SK-N-SH treated with all-trans-retinoic acid at 6 μM for 48 hours (cell line): ENCODE measurements around the gene DCLK1.

Experiments used
- ATAC-seq: fragments of 200-7000 bp; cut with Tn5 transposase; 3 replicates; pipeline ENCODE4 v1.9.1; 2020; ENCODE audit warnings: mild to moderate bottlenecking, moderate library complexity
- ARNTL ChIP-seq: fragments of 450-650 bp; formaldehyde crosslinking; IDR thresholded peaks from 2 replicates; pipeline ENCODE4 v1.5.0; 2020; ENCODE audit warnings: low read depth, mild to moderate bottlenecking, moderate library complexity, borderline replicate concordance
- BACH2 ChIP-seq: fragments of 250-450 bp; sonication (Bioruptor Pico); IDR thresholded peaks from 2 replicates; pipeline ENCODE4 v1.9.0; 2021; ENCODE audit warnings: mild to moderate bottlenecking, borderline replicate concordance
- CREB5 ChIP-seq: fragments of 250-450 bp; sonication (Bioruptor Pico); IDR thresholded peaks from 2 replicates; pipeline ENCODE4 v1.5.1; 2020; ENCODE audit warnings: low read depth, mild to moderate bottlenecking, moderate library complexity
- CSDC2 ChIP-seq: fragments of 250-450 bp; sonication (Bioruptor Pico); IDR thresholded peaks from 2 replicates; pipeline ENCODE4 v1.5.0; 2020; ENCODE audit warnings: mild to moderate bottlenecking, moderate library complexity
- CSRNP3 ChIP-seq: fragments of 250-450 bp; sonication (Bioruptor Pico); IDR thresholded peaks from 2 replicates; pipeline ENCODE4 v1.5.1; 2021; ENCODE audit warnings: mild to moderate bottlenecking, moderate library complexity
- GLIS3 ChIP-seq: fragments of 250-450 bp; sonication (Bioruptor Pico); IDR thresholded peaks from 2 replicates; pipeline ENCODE4 v1.5.0; 2020; ENCODE audit warnings: mild to moderate bottlenecking, moderate library complexity
- ISL1 ChIP-seq: fragments of 250-450 bp; sonication (Bioruptor Pico); IDR thresholded peaks from 2 replicates; pipeline ENCODE4 v2.1.2; 2022; ENCODE audit warnings: mild to moderate bottlenecking, moderate library complexity
- OSR1 ChIP-seq: fragments of 250-450 bp; sonication (Bioruptor Pico); IDR thresholded peaks from 2 replicates; pipeline ENCODE4 v1.8.0; 2022; ENCODE audit warnings: moderate library complexity, mild to moderate bottlenecking, inconsistent platforms
- PATZ1 ChIP-seq: fragments of 250-450 bp; sonication (Bioruptor Pico); IDR thresholded peaks from 2 replicates; pipeline ENCODE4 v1.8.0; 2020; ENCODE audit warnings: mild to moderate bottlenecking, moderate library complexity, borderline replicate concordance
- POU6F1 ChIP-seq: fragments of 250-450 bp; sonication (Bioruptor Pico); IDR thresholded peaks from 2 replicates; pipeline ENCODE4 v1.8.0; 2021; ENCODE audit warnings: low read depth, mild to moderate bottlenecking, moderate library complexity, borderline replicate concordance
- PPARA ChIP-seq: fragments of 250-450 bp; sonication (Bioruptor Pico); IDR thresholded peaks from 2 replicates; pipeline ENCODE4 v1.5.0; 2020; ENCODE audit warnings: mild to moderate bottlenecking, borderline replicate concordance
- SNAI2 ChIP-seq: fragments of 250-450 bp; sonication (Bioruptor Pico); IDR thresholded peaks from 2 replicates; pipeline ENCODE4 v1.5.0; 2020; ENCODE audit warnings: mild to moderate bottlenecking, moderate library complexity
- TCF4 ChIP-seq: fragments of 250-450 bp; sonication (Bioruptor Pico); IDR thresholded peaks from 2 replicates; pipeline ENCODE4 v1.8.0; 2021; ENCODE audit warnings: mild to moderate bottlenecking, moderate library complexity, borderline replicate concordance
- TOX ChIP-seq: fragments of 250-450 bp; sonication (Bioruptor Pico); IDR thresholded peaks from 2 replicates; pipeline ENCODE4 v1.8.0; 2021; ENCODE audit warnings: mild to moderate bottlenecking, moderate library complexity, borderline replicate concordance
- TSHZ2 ChIP-seq: fragments of 250-450 bp; sonication (Bioruptor Pico); IDR thresholded peaks from 2 replicates; pipeline ENCODE4 v1.5.0; 2020; ENCODE audit warnings: mild to moderate bottlenecking, moderate library complexity
- ZC3H10 ChIP-seq: fragments of 250-450 bp; sonication (Bioruptor Pico); IDR thresholded peaks from 2 replicates; pipeline ENCODE4 v1.5.1; 2021; ENCODE audit warnings: mild to moderate bottlenecking, moderate library complexity
- ZNF565 ChIP-seq: fragments of 450-650 bp; formaldehyde crosslinking; conservative IDR thresholded peaks from 2 replicates; pipeline ENCODE4 v1.5.0; 2020; ENCODE audit warnings: low read depth, mild to moderate bottlenecking, moderate library complexity
- ZNF70 ChIP-seq: fragments of 450-650 bp; formaldehyde crosslinking; IDR thresholded peaks from 2 replicates; pipeline ENCODE4 v1.5.0; 2020; ENCODE audit warnings: mild to moderate bottlenecking, moderate library complexity
- ZNF8 ChIP-seq: fragments of 450-650 bp; formaldehyde crosslinking; IDR thresholded peaks from 2 replicates; pipeline ENCODE4 v1.5.0; 2020; ENCODE audit warnings: mild to moderate bottlenecking, moderate library complexity

DCLK1 gene

GRCh38 chr13:35854286-35854685 lies 276.9 kb downstream of the DCLK1 start:
- no peak for TF ChIP-seq POU6F1 (CRISPR knock-in tag)
- TF ChIP-seq TSHZ2 = no peak
- TF ChIP-seq SNAI2 = no peak
- TF ChIP-seq CSRNP3 (CRISPR knock-in tag) = no peak
- no peak for TF ChIP-seq ISL1 (CRISPR knock-in tag)
- no peak for TF ChIP-seq ZNF70
- TF ChIP-seq CSDC2 = no peak
- no peak for TF ChIP-seq PATZ1 (CRISPR knock-in tag)
- no peak for TF ChIP-seq TCF4 (CRISPR knock-in tag)
- TF ChIP-seq, all 23 proteins: peak for 0
- ATAC-seq = no peak

GRCh38 chr13:35851881-35852280 lies 279.3 kb downstream of the DCLK1 start:
- ATAC-seq = no peak
- no peak for TF ChIP-seq ZC3H10 (CRISPR knock-in tag)
- no peak for TF ChIP-seq ZNF70
- TF ChIP-seq ZNF565 (CRISPR knock-in tag) = no peak
- no peak for TF ChIP-seq ARNTL

- ATAC-seq = no peak
- no peak for TF ChIP-seq OSR1 (CRISPR knock-in tag)
- TF ChIP-seq ISL1 (CRISPR knock-in tag) = no peak
- no peak for TF ChIP-seq ZC3H10 (CRISPR knock-in tag)
- no peak for TF ChIP-seq ZNF8
- no peak for TF ChIP-seq SNAI2
- TF ChIP-seq PPARA (CRISPR knock-in tag) = no peak
- TF ChIP-seq CSRNP3 (CRISPR knock-in tag) = no peak
- no peak for TF ChIP-seq BACH2
- no peak for TF ChIP-seq GLIS3 (CRISPR knock-in tag)
- no peak for TF ChIP-seq CREB5 (CRISPR knock-in tag)
- TF ChIP-seq PATZ1 (CRISPR knock-in tag) = no peak
- no peak for TF ChIP-seq POU6F1 (CRISPR knock-in tag)
- TF ChIP-seq ZNF565 (CRISPR knock-in tag) = no peak
- no peak for TF ChIP-seq ARNTL
- no peak for TF ChIP-seq TOX
- TF ChIP-seq CSDC2 = no peak
- no peak for TF ChIP-seq TSHZ2
Measured at GRCh38 chr13:35851356-35851755, 279.8 kb downstream of the DCLK1 start.
